Calu3 (cell line): ENCODE measurements around the gene AFAP1L2. TPM values are rescaled to one million over a fixed set of nuclear protein-coding genes. Genes with fewer than 3 reads are reported as not detected.

Experiments
- BruUV-seq: library from RNA; stranded (reverse); fragments of 400-500 nt; replicated peaks from 2 replicates; lab custom pipeline; 2021; lab: Mats Ljungman, UMichigan
- CTCF ChIA-PET: fragments of 300-600 bp; sonication (Branson Sonifier 250); formaldehyde crosslinking; loops from one replicate; lab custom pipeline; 2022; ENCODE audit warnings: antibody characterized with exemption; lab: Charles Lee
- DNase-seq: peaks from one replicate; pipeline ENCODE4 v3.0.0; 2022
- H3K27ac Mint-ChIP-seq: one replicate; pipeline ENCODE4 v1.8.0; 2022; ENCODE audit warnings: mixed read lengths; ENCODE audit not compliant: unreplicated experiment
- H3K27me3 Mint-ChIP-seq: one replicate; pipeline ENCODE4 v1.8.0; 2022; ENCODE audit warnings: mixed read lengths; ENCODE audit not compliant: unreplicated experiment
- H3K36me3 Mint-ChIP-seq: one replicate; pipeline ENCODE4 v1.8.0; 2022; ENCODE audit warnings: mild to moderate bottlenecking, moderate library complexity, mixed read lengths; ENCODE audit not compliant: insufficient read depth, unreplicated experiment
- H3K4me1 Mint-ChIP-seq: one replicate; pipeline ENCODE4 v1.8.0; 2022; ENCODE audit warnings: mild to moderate bottlenecking, low read depth, mixed read lengths; ENCODE audit not compliant: unreplicated experiment
- H3K4me3 Mint-ChIP-seq: one replicate; pipeline ENCODE4 v1.8.0; 2022; ENCODE audit warnings: mild to moderate bottlenecking, low read depth, moderate library complexity, mixed read lengths; ENCODE audit not compliant: unreplicated experiment
- H3K9me3 Mint-ChIP-seq: one replicate; pipeline ENCODE4 v1.8.0; 2022; ENCODE audit warnings: low read depth, mixed read lengths; ENCODE audit not compliant: unreplicated experiment
- intact Hi-C: fragments of 100-400 bp; cut with micrococcal nuclease; formaldehyde crosslinking; loops from one replicate; pipeline ENCODE4 v1.10.0; 2022; ENCODE audit not compliant: unreplicated experiment
- total RNA-seq: library from RNA; stranded (reverse); gene quantifications from 2 replicates; pipeline ENCODE4 v1.2.3, GENCODE V29; 2022
- TF ChIP-seq, protein P1 (sequence below): fragments of 200-600 bp; IDR thresholded peaks from one replicate; pipeline ENCODE4 v1.8.0; 2022; ENCODE audit warnings: antibody characterized with exemption; ENCODE audit not compliant: unreplicated experiment

The AFAP1L2 gene
- total RNA-seq, 1 experiment from 2014 or later = 0.76 TPM

- Mint-ChIP-seq H3K4me1 (peaks cover 9% of the 10 kb centered on the region), H3K9me3 (peaks cover 3% of the 10 kb centered on the region), H3K27me3 (peaks cover 16% of the 10 kb centered on the region), H3K36me3 (no peaks in the 10 kb centered on the region), H3K4me3 (no peak overlapping the region), H3K27ac (no peak overlapping the region)
- CTCF ChIA-PET = no interaction called here
- intact Hi-C loops = no loop called here
- BruUV-seq = no TSS peak
- no peak for DNase-seq
- TF ChIP-seq, protein P1, sequence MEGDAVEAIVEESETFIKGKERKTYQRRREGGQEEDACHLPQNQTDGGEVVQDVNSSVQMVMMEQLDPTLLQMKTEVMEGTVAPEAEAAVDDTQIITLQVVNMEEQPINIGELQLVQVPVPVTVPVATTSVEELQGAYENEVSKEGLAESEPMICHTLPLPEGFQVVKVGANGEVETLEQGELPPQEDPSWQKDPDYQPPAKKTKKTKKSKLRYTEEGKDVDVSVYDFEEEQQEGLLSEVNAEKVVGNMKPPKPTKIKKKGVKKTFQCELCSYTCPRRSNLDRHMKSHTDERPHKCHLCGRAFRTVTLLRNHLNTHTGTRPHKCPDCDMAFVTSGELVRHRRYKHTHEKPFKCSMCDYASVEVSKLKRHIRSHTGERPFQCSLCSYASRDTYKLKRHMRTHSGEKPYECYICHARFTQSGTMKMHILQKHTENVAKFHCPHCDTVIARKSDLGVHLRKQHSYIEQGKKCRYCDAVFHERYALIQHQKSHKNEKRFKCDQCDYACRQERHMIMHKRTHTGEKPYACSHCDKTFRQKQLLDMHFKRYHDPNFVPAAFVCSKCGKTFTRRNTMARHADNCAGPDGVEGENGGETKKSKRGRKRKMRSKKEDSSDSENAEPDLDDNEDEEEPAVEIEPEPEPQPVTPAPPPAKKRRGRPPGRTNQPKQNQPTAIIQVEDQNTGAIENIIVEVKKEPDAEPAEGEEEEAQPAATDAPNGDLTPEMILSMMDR = no peak
These were observed 48.2 kb downstream of the AFAP1L2 start for GRCh38 chr10:114356126-114356525.

GRCh38 chr10:114353383-114353782 lies 50.9 kb downstream of the AFAP1L2 start:
- H3K4me1 Mint-ChIP-seq = peaks cover 9% of the 10 kb centered on the region
- TF ChIP-seq, protein P1 = no peak
- H3K9me3 Mint-ChIP-seq = peaks cover 3% of the 10 kb centered on the region
- intact Hi-C loops = no loop called here
- no TSS peak for BruUV-seq
- CTCF ChIA-PET = no interaction called here
- H3K27me3 Mint-ChIP-seq = no peaks in the 10 kb centered on the region
- DNase-seq = no peak
- no peak overlapping the region for H3K27ac Mint-ChIP-seq
- no peak overlapping the region for H3K4me3 Mint-ChIP-seq
- no peaks in the 10 kb centered on the region for H3K36me3 Mint-ChIP-seq

DNA sequence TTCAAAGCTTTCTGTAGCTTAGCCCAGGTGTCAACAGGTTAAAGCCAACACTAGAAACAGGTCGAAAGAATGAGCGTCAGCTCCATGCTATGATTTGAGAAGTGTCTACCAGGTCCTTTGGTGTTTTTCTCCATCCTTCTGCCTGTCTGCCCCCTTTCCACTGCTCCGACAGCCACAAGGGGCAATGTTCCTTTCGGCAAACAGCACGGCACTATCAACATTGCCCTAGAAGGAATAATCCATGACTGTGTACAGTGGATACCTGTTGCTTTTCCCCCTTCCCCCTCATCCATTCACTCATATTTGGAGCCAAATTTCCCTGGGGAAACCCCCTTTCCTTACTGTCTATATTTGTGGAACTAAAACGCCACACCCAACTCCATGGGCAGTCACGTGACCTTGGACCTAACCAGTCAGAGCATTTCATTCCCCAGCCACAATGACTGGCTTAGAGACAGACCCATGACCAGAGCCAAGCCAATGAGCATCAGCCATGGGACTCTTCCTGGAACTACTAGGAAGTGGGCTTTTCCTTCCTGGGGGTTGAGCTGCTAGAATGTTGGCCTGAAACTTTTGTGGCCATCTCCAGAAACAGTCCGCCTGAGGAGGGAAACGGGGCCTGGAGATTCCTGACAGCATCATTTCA lies 51.5 kb downstream of the AFAP1L2 start:
- Mint-ChIP-seq H3K27ac (no peak overlapping the region), H3K27me3 (no peaks in the 10 kb centered on the region), H3K4me3 (no peak overlapping the region), H3K9me3 (peaks cover 3% of the 10 kb centered on the region), H3K4me1 (peaks cover 9% of the 10 kb centered on the region), H3K36me3 (no peaks in the 10 kb centered on the region)
- no peak for DNase-seq
- TF ChIP-seq, protein P1 = no peak
- intact Hi-C loops = no loop called here
- BruUV-seq = no TSS peak
- CTCF ChIA-PET = no interaction called here

- CTCF ChIA-PET = no interaction called here
- peaks cover 3% of the 10 kb centered on the region for H3K9me3 Mint-ChIP-seq
- no TSS peak for BruUV-seq
- H3K27ac Mint-ChIP-seq = no peak overlapping the region
- H3K27me3 Mint-ChIP-seq = no peaks in the 10 kb centered on the region
- DNase-seq = no peak
- TF ChIP-seq, protein P1 = no peak
- intact Hi-C loops = no loop called here
- H3K36me3 Mint-ChIP-seq = no peaks in the 10 kb centered on the region
- H3K4me1 Mint-ChIP-seq = no peaks in the 10 kb centered on the region
- no peak overlapping the region for H3K4me3 Mint-ChIP-seq
These were observed 53.6 kb downstream of the AFAP1L2 start for GRCh38 chr10:114350751-114351150.
